Stimulated activated CD4-positive, alpha-beta T cell treated with anti-CD3 and anti-CD28 coated beads, Interleukin-15, amount 100 ng/mL, for 24 hours (primary cell): Measurements from ENCODE around the gene ACYP2.
A peak's percentile ranks its signal among the peaks of the same experiment; 100 is the strongest.
"Not testable (repeated sequence)": the region's sequence is repeated elsewhere in the genome, so short reads cannot be mapped to it uniquely, and the experiment has no call there.

Experiments used
- DNase-seq: peaks from one replicate; pipeline ENCODE4 v3.0.0-alpha.2; 2020

The ACYP2 gene

DNA sequence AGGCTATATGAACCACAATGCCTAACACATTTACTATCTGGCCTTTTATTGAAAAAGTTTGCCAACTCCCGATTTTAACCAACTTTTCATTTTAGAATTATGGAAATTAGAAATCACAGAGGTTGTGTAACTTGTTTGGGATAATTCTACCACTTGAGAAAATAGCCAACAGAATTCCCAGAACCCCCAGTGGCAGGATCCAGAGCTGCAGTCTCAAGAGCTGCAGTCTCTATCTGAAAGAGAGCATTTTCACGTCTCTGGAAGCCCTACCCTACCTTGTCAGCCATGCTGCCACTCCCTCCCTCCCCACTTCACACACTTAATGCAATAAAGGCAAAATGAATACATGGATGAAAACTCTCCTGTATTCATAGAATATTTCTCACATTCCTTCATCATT is 164.0 kb downstream of the ACYP2 start:
- no peak for DNase-seq

DNA sequence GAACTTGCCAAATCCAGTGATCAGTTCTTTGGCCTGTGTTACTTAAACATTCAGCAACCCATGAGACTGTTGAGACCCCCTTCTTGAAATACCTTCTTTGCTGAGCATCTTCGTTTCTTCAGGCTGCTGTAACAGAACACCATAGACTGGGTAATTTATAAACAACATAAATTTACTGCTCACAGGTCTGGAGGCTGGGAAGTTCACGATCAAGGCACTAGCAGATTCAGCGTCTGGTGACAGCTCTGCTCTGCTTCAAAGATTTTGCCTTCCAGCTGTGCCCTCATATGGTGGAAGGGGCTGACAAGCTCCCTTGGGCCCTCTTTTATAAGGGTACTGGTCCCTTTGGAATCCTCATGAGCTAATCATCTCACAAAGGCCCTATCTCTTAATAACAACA is 169.4 kb downstream of the ACYP2 start:
- DNase-seq: no peak

DNA sequence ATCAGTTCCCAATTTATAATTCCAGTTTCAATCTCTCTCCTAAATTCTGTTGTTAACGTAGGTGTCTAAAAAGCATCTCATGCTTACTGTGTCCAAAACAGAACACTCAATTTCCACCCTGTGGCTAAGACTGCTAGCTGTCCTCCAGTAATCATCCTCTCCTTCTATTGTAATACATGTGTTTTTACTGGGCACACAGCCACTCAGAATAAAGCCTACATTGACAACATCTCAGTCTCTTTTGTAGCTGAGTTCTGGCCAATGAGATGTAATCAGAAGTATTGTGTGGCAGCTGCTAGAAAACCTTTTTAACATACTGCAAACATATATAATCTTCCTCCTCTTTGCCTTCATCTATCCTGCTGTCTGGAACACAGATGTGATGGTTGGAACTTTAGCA is 170.0 kb downstream of the ACYP2 start:
- no peak for DNase-seq

DNA sequence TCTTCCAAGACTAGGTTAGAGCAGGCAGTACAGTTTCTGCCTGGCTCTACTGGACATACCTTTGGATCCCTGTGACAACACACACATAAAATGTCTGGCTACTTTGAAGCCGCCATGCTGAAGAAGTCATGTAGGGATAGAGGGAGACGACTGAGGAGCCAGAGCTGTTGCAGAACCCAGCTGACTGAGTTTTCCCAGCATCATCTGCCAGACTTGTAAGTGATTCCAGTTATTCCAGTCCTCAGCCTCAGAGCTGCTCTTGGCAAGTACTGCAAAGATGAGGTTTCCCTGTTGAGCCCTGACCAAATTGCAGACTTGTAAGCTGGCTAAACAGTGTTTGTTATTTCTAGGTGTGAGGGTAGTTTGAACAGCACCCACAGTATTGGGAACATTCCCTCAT is 172.1 kb downstream of the ACYP2 start:
- no peak for DNase-seq

DNA sequence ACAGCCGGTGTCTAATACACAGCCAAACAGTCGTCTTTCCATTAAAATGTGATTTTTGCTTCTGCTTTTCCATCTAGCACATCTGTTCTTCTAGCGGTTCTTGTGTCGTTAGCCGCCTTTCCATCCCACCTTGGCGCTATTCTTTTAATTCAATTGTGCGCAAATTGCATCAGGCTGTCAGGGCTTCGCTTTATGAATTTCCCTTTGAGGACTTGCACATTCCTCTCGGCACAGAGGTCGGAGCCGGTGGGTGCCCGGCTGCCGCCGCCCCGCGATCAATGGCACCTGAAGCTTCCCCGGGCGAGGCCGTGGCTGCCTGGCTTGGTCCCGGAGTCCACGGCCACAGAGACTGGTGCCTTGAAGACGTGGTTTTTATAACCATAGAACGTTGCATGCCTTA is 174.5 kb downstream of the ACYP2 start:
- no peak for DNase-seq

DNA sequence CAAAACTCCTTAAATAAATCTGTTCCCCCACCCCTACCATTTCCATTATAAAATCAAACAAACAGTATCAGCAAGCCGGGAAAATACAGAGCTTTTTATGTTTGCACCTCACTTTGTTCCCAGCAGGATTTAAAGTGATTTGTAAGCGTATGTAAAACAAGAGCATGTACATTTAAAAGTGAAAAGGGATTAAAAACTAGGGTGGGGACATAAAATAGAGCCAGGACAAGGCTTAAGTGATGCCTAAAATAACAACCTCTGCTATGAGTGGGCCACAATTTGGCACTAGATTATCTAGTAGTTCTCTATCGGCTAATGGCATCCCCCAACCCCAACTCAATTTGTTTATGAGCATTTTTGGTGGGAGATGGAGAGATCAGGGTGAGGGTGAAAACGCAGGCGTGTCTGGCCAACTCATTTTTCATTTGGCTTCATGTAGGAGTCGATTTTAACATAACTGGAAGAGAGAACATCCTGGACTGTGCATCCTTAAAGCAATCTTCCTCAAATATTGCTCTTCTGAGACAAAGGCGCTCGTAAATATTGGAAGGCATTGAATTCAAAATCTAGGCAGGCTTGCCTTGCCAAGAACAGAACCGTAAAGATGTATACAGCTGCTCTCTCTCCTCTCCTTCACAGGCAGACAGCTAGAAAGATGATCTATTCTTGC is 175.1 kb downstream of the ACYP2 start:
- no peak for DNase-seq

DNA sequence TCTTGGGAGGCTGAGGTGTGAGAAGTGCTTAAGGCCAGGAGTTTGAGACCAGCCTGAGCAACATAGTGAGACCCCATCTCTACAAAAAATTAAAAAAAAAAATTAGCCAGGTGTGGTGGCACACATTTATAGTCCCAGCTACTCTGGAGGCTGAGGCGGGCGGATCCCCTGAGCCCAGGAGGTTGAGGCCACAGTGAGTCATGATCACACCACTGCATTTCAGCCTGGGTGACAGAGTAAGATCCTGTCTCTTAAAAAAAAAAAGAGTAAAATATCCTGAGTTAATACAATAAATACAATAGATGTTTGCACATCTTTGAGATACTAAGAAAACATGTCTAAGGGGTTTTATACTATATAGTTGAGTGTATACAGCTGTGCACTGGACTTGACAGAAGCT is 179.2 kb downstream of the ACYP2 start:
- not testable (repeated sequence) for DNase-seq

DNA sequence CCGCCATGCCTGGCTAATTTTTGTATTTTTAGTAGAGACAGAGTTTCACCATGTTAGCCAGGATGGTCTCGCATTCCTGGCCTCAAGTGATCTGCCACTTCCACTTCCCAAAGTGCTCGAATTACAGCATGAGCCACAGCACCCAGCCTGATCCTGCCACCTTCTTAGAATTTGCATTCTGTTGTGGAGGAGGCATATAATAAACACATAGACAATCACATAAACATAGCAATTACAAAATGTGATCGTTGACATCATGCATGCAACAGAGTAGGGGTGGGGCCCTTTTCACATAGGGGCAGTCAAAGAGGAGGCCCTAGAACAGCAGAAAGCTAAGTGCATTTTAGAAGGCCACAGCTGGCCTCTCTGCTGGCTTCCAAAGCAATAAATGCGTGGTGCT is 180.5 kb downstream of the ACYP2 start:
- no peak for DNase-seq

DNA sequence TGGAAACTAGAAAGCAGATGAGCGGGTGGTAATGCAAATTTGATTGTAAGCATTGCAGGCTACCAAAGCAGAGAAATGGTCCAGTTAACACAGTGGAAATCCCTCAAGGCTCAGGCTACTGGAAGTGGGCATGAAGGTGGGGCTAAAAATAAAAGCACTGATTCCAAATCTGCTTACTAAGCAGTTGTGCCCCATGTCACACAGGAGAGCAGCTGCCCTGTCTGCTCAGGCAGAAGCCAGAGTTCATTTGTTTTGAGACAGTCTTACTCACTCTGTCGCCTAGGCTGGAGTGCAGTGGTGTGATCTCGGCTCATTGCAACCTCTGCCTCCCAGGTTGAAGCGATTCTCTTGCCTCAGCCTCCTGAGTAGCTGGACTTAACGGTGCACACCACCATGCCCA is 183.1 kb downstream of the ACYP2 start:
- DNase-seq: no peak

DNA sequence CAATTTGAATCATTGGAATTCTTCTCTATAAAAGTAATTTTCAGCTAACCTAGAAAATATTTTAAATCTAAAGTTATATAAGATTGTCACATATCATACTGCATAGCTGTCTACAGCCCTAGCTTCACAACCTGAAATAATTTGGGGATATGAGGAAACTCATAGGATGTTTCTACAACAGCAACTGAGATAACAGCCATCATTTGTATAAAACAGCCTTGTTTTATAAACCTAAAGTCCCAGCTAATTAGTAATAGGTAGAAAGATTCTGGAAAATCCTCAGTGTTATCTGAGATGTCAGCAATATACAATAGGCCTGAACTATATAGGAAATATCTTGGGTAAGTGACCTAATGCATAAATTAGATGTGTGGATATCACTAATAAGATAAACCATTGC is 188.2 kb downstream of the ACYP2 start:
- no peak for DNase-seq

DNA sequence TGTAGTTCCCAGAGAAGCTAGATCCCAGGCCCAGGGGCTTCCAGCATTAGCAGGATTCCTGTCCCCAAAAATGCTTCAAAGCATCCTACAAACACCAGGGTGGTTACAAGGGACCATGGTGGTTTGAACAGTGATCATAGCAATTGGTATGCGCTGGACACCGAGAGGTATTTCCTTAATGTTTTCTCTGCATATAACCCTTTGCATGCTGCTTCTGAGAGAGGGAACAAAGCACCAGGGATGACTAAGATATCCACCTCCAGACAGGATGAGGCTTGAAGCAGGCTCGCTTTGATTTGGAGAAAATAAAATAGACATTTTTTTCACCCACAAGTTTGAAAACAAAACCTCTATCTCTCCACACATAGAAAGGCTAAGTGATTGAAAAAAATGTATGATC is 191.1 kb downstream of the ACYP2 start:
- no peak for DNase-seq

DNA sequence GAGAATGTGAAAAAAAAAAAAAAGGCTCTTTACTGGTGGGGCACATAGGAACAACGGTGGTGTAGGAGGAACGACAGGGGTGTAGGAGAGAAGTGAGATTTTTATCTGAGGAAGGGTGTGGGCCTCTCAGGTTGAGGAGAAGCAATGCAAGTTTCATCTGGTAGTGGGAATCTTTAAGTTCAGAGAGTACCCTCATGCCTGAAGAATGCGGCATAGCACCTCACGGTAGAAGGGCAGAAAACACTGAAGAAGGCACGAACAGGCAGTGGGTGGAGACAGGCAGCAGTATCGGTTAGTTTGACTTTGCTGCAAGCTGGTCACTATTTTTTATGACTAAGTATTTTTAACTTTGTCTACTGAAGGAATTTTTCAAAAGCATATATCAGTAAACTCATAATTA is 192.8 kb downstream of the ACYP2 start:
- DNase-seq: no peak

DNA sequence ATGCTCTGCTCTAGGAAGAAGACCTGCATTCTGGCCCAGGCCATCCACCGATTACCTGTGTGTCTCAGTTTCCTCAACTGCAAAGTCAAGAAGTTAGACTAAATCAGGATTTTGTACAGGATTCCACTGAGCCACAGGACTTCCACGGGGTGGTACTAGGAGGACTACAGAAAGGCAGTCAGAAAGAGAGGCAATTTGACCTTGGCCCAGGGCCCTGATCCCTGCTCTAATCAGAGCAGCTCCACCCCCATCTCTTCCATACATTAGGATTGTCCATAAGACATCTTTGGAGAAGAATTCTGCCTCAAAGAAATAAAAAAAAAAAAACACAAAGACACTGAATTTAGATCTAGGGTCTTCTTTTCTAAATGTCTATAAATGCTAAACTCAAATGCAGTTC is 193.4 kb downstream of the ACYP2 start:
- no peak for DNase-seq

DNA sequence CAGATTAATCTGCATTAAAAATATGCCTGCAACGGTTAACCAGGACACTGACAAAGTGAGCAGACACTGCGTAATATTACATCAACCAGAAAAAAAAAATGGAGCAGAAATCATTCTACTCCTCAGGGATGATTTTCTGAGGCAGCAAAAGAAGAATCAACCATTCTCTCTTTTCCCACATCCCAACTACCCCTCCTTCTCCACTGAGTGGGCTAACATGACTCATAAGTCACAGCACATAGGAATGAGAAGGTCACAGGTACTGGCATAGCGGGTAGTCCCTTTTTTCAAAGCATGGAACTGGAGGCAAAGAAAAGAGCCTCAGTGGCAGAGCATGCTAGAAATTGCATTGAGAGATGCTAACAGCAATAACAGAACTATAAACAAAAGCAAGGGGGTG is 194.9 kb downstream of the ACYP2 start:
- DNase-seq: no peak

DNA sequence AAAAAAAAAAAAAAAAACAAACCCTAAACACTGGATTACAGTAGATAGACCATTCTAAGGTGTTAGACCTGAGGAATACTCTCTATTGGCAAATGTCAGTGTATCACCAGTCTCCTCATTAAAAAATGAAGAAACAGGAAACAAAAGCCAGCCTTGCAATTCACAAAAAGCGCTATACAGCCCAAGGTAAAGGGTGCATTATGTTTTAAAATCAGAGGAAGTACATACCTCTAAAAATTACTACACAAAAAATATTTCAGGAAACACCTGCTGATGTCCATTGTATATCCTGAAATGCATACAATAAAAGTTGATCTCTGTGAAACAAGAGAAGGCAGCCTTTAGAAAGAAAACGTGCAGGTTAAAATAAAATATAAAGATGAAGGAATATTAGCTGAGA is 195.5 kb downstream of the ACYP2 start:
- DNase-seq: no peak

DNA sequence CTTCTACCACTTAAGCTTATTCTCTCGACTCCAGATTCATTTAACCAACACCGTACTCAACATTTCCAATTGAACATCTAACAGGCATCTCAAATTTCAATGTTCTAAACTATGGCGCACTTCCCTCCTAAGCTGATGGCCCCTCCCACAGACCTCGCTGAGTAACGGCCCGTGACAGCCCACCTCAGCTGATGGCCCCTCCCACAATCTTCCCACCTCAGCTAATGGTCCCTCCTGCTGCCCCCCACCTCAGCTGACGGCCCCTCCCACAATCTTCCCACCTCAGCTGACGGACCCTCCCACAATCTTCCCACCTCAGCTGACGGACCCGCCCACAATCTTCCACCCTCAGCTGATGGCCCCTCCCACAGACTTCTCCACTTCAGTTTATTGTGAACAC is 197.7 kb downstream of the ACYP2 start:
- DNase-seq: no peak

DNA sequence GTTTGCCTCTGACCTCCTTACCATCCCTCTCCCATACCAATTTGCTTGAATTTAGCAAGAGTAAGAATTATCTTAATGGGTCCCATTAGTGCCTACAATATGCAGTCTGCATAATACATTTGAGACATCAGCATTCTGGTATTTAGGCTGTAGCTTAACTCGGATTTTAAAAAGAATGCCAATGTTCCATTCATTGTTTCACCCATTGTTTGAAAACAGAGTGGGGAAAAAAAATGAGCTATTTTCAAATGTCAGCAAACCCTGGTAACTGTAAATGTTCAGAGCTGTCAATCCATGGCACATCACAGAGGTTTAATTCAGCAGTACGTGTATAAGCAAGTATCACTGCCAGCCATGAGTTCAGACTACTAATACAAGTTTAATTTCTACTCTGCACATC is 202.6 kb downstream of the ACYP2 start:
- no peak for DNase-seq

DNA sequence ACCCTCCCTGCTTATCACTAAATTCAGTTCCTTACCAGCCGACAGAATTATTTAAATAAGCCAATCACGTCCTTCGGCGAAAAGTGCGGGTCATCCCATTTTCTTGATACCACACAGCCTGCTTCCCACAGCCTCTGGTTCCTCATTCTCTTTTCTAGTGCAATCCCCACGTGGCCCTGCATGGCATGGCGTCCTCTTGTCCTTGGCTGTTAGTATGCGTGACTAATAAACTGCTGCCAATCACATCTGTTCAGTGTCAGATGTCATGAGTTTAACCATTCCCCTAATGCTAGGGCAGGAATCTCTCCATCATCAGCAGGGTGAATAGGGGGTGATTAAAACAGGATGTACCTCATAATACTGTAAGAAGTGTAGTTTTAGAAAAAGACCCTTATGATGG is 203.4 kb downstream of the ACYP2 start:
- no peak for DNase-seq

DNA sequence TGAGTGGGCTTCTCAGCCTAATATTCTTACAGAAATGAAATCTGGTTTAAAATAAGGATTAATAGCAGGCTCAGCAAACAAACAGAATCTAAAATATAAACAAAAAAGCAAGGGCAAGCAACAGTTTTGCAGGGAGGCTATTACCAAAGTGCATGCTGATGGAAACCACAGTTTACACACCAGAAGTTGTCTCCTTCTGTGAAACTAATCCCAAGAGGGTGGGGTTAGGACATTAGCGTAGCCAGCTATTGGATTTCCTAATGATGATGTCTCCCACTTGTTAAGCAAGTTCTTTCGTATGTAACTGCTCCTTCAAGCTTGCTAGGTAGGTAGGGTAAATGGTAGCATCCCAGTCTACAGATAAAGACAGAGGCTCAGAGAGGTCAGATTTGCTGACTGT is 205.6 kb downstream of the ACYP2 start:
- no peak for DNase-seq

DNA sequence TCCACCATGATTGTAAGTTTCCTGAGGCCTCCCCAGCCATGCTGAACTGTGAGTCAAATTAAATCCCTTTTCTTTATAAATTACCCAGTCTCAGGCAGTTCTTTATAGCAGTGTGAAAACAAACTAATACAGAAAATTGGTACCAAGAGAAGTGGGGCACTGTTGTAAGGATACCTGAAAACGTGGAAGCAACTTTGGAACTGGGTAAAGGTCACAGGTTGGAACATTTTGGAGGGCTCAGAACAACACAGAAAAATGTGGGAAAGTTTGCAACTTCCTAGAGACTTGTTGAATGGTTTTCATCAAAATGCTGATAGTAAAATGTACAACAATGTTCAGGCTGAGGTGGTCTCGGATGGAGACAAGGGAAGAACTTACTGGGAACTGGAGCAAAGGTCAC is 209.1 kb downstream of the ACYP2 start:
- not testable (repeated sequence) for DNase-seq

DNA sequence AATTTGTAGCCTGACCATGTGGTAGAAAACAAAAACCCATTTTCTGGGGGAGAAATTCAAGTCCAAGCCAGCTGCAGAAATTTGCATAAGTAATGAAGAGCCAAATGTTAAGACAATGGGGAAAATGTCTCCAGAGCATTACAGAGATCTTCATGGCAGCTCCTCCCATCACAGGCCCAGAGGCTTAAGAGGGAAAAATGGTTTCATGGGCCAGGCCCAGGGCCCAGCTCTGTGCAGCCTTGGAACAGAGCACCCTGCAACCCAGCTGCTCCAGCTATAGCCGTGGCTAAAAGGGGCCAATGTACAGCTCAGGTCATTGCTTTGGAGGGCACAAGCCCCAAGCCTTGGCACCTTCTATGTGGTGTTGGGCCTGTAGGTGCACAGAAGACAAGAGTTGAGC is 209.7 kb downstream of the ACYP2 start:
- DNase-seq: no peak

DNA sequence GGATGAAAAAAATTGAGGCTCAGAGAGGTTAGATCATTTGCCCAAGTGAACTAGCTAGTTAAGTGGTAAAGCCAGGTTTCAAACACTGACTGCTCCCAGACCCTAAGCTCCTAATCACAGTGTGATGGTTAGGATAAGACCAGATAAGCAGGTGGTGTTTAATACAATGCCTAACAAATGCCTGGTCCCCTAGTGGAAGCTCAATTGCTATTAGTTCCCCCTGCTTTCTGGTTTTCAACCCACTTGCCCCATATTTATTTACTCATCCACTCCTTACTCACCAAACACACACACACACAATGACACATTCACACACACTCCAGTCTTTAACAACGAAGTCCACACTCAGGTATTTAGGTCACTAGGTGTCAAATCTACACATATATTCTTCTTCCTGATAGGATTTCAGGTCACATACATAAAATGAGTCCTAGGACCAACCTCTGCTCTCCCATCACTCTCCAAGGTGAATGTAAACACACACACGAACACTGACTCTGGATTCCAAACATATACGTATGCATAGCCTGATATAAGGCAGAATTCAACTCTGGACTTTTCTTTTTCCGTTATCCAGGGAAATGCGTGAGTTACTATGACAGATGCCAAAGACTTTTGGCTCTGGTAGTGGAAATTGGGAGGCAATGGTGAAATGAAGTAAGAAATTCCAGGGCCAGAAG is 214.2 kb downstream of the ACYP2 start:
- DNase-seq: no peak

DNA sequence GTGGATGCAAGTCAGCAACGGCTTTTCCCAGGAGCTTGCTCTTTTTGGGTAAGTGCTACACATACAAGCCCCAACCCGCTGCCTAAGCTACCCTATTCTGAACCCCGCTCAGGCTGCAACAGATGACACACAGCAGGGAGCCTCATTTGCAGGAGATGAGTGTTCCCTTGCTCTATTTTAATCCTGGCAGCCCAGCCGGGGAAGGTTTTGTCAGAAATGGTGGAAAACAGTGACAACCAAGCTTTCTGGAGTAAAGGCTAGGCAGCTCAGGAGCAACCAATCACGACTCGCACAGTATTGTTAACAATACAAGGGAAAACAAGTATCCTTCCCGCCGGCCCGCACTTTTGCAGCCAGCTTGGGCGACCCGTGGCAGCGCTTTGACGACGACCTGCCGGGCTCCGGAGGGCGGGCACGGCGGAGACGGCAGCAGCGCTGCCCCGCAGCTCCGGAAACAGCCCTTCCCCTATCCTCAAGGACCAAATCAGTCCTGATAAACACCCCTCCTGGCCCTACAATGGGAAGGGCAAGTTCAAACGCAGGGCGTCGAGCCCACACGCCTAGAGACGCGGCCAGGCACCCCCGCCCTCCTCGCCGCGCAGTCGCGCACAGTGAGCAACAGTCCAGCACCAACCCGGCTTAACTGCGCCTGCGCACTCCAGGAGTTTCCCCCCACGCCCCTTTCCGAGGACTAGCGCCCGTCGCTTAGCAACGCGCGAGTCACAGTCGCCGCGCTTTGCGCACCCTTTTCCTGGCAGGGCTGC is 214.9 kb downstream of the ACYP2 start:
- DNase-seq: peak; percentile 93
